HepG2 (cell line): ENCODE results near the gene TKTL1. TPM values are rescaled to one million over a fixed set of nuclear protein-coding genes. Genes with fewer than 3 reads are reported as not detected.

Experiments
- ATAC-seq: fragments of 200-7000 bp; cut with Tn5 transposase; 3 replicates; pipeline ENCODE4 v1.9.1; 2020; ENCODE audit warnings: mild to moderate bottlenecking, moderate library complexity
- BruUV-seq: library from RNA; stranded (reverse); fragments of 400-500 nt; replicated peaks from 2 replicates; lab custom pipeline; 2021; lab: Mats Ljungman, UMichigan
- CTCF ChIA-PET: fragments of 300-600 bp; formaldehyde crosslinking; extraction: SDS; loops from one replicate; lab custom pipeline; 2021; ENCODE audit warnings: low total read pairs, inconsistent platforms, low intra/inter-chr PET ratio; lab: Yijun Ruan, JAX
- POLR2A ChIA-PET: fragments of 350-600 bp; sonication (Branson Sonifier 250); formaldehyde crosslinking; loops from one replicate; lab custom pipeline; 2020; ENCODE audit warnings: antibody characterized with exemption, inconsistent platforms; lab: Yijun Ruan, JAX
- DNase-seq: peaks from one replicate; pipeline ENCODE4 v3.0.0-alpha.2; 2015; ENCODE audit warnings: low spot score
- FAIRE-seq: peaks from 3 replicates; lab custom pipeline; 2011; peaks lifted over from hg19 to GRCh38; lab: Jason Lieb, UNC
- H2AFZ ChIP-seq: one replicate; pipeline ENCODE4 v1.6.1; 2011; ENCODE audit warnings: low read length, inconsistent platforms
- H3K27ac ChIP-seq: fragments of 300-600 bp; 3 replicates; pipeline ENCODE4 v1.8.0; 2011; ENCODE audit warnings: mixed run types, mild to moderate bottlenecking, mixed read lengths, low read length, inconsistent platforms; ENCODE audit not compliant: insufficient read depth; ENCODE audit errors: extremely low read length
- H3K27me3 ChIP-seq, 2 experiments: fragments of 200-600 bp in 1 of 2; 2 replicates in 1 of 2; 3 replicates in 1 of 2; pipeline versions ENCODE4 v1.6.0 to v1.8.0; 2011; ENCODE audit warnings: low read length in 2 of 2, mild to moderate bottlenecking in 2 of 2, moderate library complexity in 2 of 2, inconsistent platforms in 1 of 2; ENCODE audit not compliant: insufficient read depth in 2 of 2, control insufficient read depth in 1 of 2
- H3K36me3 ChIP-seq, 2 experiments: fragments of 200-600 bp in 1 of 2; replicated peaks in 1 of 2; 2 replicates in 1 of 2; 3 replicates in 1 of 2; pipeline versions ENCODE4 v1.5.1 to v1.8.0; 2011; ENCODE audit warnings: low read length in 2 of 2, inconsistent platforms in 1 of 2; ENCODE audit not compliant: insufficient read depth in 2 of 2, control insufficient read depth in 1 of 2
- H3K4me1 ChIP-seq: 2 replicates; pipeline ENCODE4 v1.5.1; 2012; ENCODE audit warnings: low read length, inconsistent platforms; ENCODE audit not compliant: insufficient read depth
- H3K4me2 ChIP-seq: 2 replicates; pipeline ENCODE4 v1.6.0; 2011; ENCODE audit warnings: low read depth, low read length, inconsistent platforms
- H3K4me3 ChIP-seq, 3 experiments: fragments of 200-600 bp in 1 of 3; sonication (generic), shearing (Covaris generic) in 1 of 3; replicated peaks in 1 of 3; 2 replicates each; pipeline ENCODE4 v1.5.1; 2011 to 2016; ENCODE audit warnings: low read length in 3 of 3, inconsistent platforms in 2 of 3, low read depth in 2 of 3, mild to moderate bottlenecking in 2 of 3, control low read depth in 1 of 3, mixed read lengths in 1 of 3; ENCODE audit not compliant: insufficient read depth in 1 of 3
- H3K79me2 ChIP-seq: one replicate; pipeline ENCODE4 v1.6.1; 2011; ENCODE audit warnings: low read length, inconsistent platforms; ENCODE audit not compliant: insufficient read depth
- H3K9ac ChIP-seq: 2 replicates; pipeline ENCODE4 v1.6.0; 2011; ENCODE audit warnings: mild to moderate bottlenecking, low read depth, low read length, inconsistent platforms; ENCODE audit not compliant: insufficient read depth
- H3K9me3 ChIP-seq: 2 replicates; pipeline ENCODE4 v1.5.1; 2012; ENCODE audit warnings: mild to moderate bottlenecking, low read length
- H4K20me1 ChIP-seq: 2 replicates; pipeline ENCODE4 v1.6.0; 2011; ENCODE audit warnings: inconsistent platforms, mild to moderate bottlenecking, low read length, moderate library complexity; ENCODE audit not compliant: insufficient read depth
- ARID4A ChIP-seq: sonication (generic); formaldehyde crosslinking; IDR thresholded peaks from 2 replicates; pipeline ENCODE4 v1.5.0; 2020; ENCODE audit warnings: mild to moderate bottlenecking, missing genetic modification reagents, borderline replicate concordance
- ARNTL ChIP-seq: sonication (generic); formaldehyde crosslinking; IDR thresholded peaks from 2 replicates; pipeline ENCODE4 v1.4.0; 2020; ENCODE audit warnings: mild to moderate bottlenecking, missing genetic modification reagents
- MXD1 ChIP-seq: sonication (generic); formaldehyde crosslinking; IDR thresholded peaks from 2 replicates; pipeline ENCODE4 v1.4.0; 2020; ENCODE audit warnings: mild to moderate bottlenecking, missing genetic modification reagents
- NONO ChIP-seq, 2 experiments: fragments of 450-650 bp in 1 of 2; sonication (generic) in 1 of 2; formaldehyde crosslinking in 1 of 2; IDR thresholded peaks in 1 of 2; conservative IDR thresholded peaks in 1 of 2; 2 replicates each; pipeline versions ENCODE4 v1.6.1 to v1.8.0; 2017 to 2022; ENCODE audit warnings: mild to moderate bottlenecking in 1 of 2, missing genetic modification reagents in 1 of 2, moderate library complexity in 1 of 2
- RFX3 ChIP-seq: IDR thresholded peaks from 2 replicates; pipeline ENCODE4 v1.6.1; 2016; ENCODE audit warnings: missing biosample characterization, missing genetic modification reagents
- SRF ChIP-seq: IDR thresholded peaks from 2 replicates; pipeline ENCODE4 v1.6.1; 2011; ENCODE audit warnings: mild to moderate bottlenecking, low read depth, low read length, moderate library complexity
- ZFX ChIP-seq: sonication (generic); formaldehyde crosslinking; IDR thresholded peaks from 2 replicates; pipeline ENCODE4 v1.4.0; 2020; ENCODE audit warnings: mild to moderate bottlenecking, low read depth, missing genetic modification reagents, moderate library complexity
- whole genome bisulfite sequencing: methylation state at CpG from one replicate; pipeline ENCODE4 v1.1.6; 2017; ENCODE audit warnings: low lambda C conversion rate; 5-methylcytosine and 5-hydroxymethylcytosine counted together
- in situ Hi-C: cut with HindIII; loops from 2 replicates; pipeline ENCODE4 v1.10.0; 2017; ENCODE audit warnings: low pct_unique_long_range_greater_than_20kb; ENCODE audit not compliant: extremely low pct_ligation_motif_present
- intact Hi-C: fragments of 100-400 bp; cut with micrococcal nuclease; formaldehyde crosslinking; loops from one replicate; pipeline ENCODE4 v1.10.0; 2022; ENCODE audit not compliant: unreplicated experiment
- polyA plus RNA-seq, 8 experiments: library from polyadenylated mRNA; depleted of rRNA in 3 of 8; stranded (reverse) in 7 of 8; unstranded in 1 of 8; fragments of >200 nt; fragmentation: Illumina TruSeq in 4 of 8; extraction: Trizol in 4 of 8; gene quantifications; 2 replicates each; pipeline versions ENCODE4 v1.2.1 to v1.2.3, GENCODE V29; 2011 to 2016; ENCODE audit warnings: low read depth in 4 of 8, missing spikeins in 1 of 8, mixed read lengths in 1 of 8; ENCODE audit not compliant: insufficient read depth in 1 of 8
- total RNA-seq, 5 experiments: library from RNA; depleted of rRNA; stranded (reverse); fragments of >200 nt; fragmentation: Illumina TruSeq; extraction: Trizol; gene quantifications; 2 replicates each; pipeline ENCODE4 v1.2.3, GENCODE V29; 2016; ENCODE audit warnings: low read depth in 1 of 5

The TKTL1 gene
- total and polyA plus RNA-seq, 2 of the 13 experiments (the other 11 are each of a cell fraction or from before 2014, with no cell fraction given), result not detected

DNA sequence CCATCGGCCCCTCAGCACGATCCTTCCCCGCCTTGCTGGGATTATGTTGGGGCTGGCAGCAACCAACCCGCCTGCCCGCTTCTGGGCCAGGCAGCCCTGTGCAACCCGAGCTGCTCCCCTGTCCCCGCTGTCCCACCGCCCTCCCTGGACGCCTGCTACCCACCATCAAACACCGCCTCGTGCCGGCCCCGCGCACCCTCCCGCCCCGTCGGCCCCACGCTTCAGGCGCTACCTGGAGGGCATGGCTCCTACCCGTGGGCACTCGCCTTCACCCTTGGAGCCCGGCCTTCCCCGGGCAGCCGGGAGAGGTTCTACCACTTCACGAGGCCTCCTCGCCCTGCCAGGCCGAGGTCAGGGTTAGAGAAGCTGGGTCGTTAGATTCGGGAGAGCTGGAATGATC, 37.0 kb downstream of the TKTL1 start:
- in situ Hi-C loops, result no loop called here
- no peaks in the 10 kb centered on the region for H3K79me2 ChIP-seq
- no peak overlapping the region for H3K4me3 ChIP-seq
- H3K27me3 ChIP-seq, result peaks cover 2 to 30% of the 10 kb centered on the region in 2 experiments; a peak in 2 of 5 replicates
- POLR2A ChIA-PET, result no interaction called here
- WGBS, result no CpG with 5 or more reads among the region's 29 CpGs
- no peaks in the 10 kb centered on the region for H4K20me1 ChIP-seq
- CTCF ChIA-PET, result no interaction called here
- H2AFZ ChIP-seq, result no peak overlapping the region
- ATAC-seq (no peak), FAIRE-seq (no peak), DNase-seq (no peak)
- intact Hi-C loops, result no loop called here
- no peaks in the 10 kb centered on the region for H3K4me1 ChIP-seq
- H3K36me3 ChIP-seq, result no peaks in the 10 kb centered on the region
- H3K9me3 ChIP-seq, result no peaks in the 10 kb centered on the region
- no peak overlapping the region for H3K27ac ChIP-seq
- H3K9ac ChIP-seq, result no peak overlapping the region
- no peak overlapping the region for H3K4me2 ChIP-seq
- TF ChIP-seq SRF (no peak), ARID4A (CRISPR knock-in tag) (no peak), MXD1 (CRISPR knock-in tag) (no peak), RFX3 (CRISPR knock-in tag) (no peak), ARNTL (no peak), NONO (IDR thresholded peaks at IDR 0.05) (no peak), NONO (CRISPR knock-in tag; conservative IDR thresholded peaks at IDR 0.05) (no peak), ZFX (CRISPR knock-in tag) (no peak)
- no TSS peak for BruUV-seq
